Chondrocyte (in vitro differentiated cells): Measurements from ENCODE around the gene CCDC57. TPM values are rescaled to one million over a fixed set of nuclear protein-coding genes. Genes with fewer than 3 reads are reported as not detected.

Source experiments
- DNase-seq: peaks from one replicate; pipeline ENCODE4 v3.0.0; 2021; ENCODE audit warnings: mixed read lengths, low spot score
- H3K27ac Mint-ChIP-seq: one replicate; pipeline ENCODE4 v1.8.0; 2021; ENCODE audit warnings: mild to moderate bottlenecking, moderate library complexity, mixed read lengths; ENCODE audit not compliant: unreplicated experiment
- H3K27me3 Mint-ChIP-seq: 2 replicates; pipeline ENCODE4 v1.8.0; 2021; ENCODE audit warnings: low read depth, mixed read lengths
- H3K36me3 Mint-ChIP-seq: 2 replicates; pipeline ENCODE4 v1.8.0; 2021; ENCODE audit warnings: low read depth, mixed read lengths
- H3K4me1 Mint-ChIP-seq: 2 replicates; pipeline ENCODE4 v1.8.0; 2021; ENCODE audit warnings: low read depth, mild to moderate bottlenecking, mixed read lengths
- H3K4me3 Mint-ChIP-seq: one replicate; pipeline ENCODE4 v1.8.0; 2021; ENCODE audit warnings: mild to moderate bottlenecking, moderate library complexity, mixed read lengths; ENCODE audit not compliant: unreplicated experiment
- H3K9me3 Mint-ChIP-seq: 2 replicates; pipeline ENCODE4 v1.8.0; 2021; ENCODE audit warnings: low read depth, mixed read lengths
- CTCF ChIP-seq: fragments of 200-600 bp; sonication (generic); IDR thresholded peaks from 2 replicates; pipeline ENCODE4 v1.5.0; 2021; ENCODE audit warnings: antibody characterized with exemption, mild to moderate bottlenecking, moderate library complexity
- total RNA-seq: library from RNA; stranded (reverse); gene quantifications from 3 replicates; pipeline ENCODE4 v1.2.1, GENCODE V29; 2021

Gene CCDC57
- total RNA-seq, 1 donor from 2014 or later = 23.5 TPM

- no peak overlapping the region for H3K27ac Mint-ChIP-seq
- no peaks in the 10 kb centered on the region for H3K27me3 Mint-ChIP-seq
- no peaks in the 10 kb centered on the region for H3K4me1 Mint-ChIP-seq
- no peak overlapping the region for H3K4me3 Mint-ChIP-seq
- H3K36me3 Mint-ChIP-seq = peaks cover 11% of the 10 kb centered on the region
- no peak for TF ChIP-seq CTCF
- no peaks in the 10 kb centered on the region for H3K9me3 Mint-ChIP-seq
- no peak for DNase-seq
Observed at GRCh38 chr17:82157046-82158035, 55.3 kb downstream of the CCDC57 start.

DNA sequence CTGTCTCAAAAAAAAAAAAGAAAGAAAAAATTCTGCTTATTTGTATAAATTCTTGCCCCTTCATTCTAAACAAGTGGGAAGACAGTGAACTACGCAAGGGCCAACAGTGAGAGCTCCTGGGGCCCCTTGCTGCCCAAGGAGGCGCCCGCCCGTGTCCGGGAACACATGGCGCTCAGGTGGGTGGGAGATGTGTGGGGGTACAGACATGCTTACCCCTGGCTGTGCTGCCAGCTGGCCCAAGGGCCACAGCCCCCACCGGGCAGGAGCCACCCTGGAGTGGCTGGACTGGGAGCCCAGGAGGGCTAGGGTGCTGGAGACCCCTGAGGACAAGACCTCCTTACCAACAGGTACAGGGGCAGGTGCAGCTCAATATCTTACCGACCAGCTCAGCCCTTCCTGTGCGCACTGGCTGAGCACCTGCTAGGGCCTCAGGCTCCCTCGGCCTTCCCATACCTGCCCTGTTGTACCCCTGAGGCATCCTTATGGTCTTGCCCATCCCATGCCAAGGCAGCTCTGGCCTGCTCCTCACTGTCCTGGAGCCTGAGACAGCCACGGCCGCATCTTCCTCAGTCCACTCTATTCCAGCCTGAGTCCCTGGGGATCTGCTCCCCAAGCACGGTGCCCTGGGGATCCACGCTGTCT is 56.2 kb downstream of the CCDC57 start:
- Mint-ChIP-seq H3K9me3 (no peaks in the 10 kb centered on the region), H3K27ac (no peak overlapping the region), H3K36me3 (peaks cover 11% of the 10 kb centered on the region), H3K4me3 (no peak overlapping the region), H3K27me3 (no peaks in the 10 kb centered on the region), H3K4me1 (no peaks in the 10 kb centered on the region)
- TF ChIP-seq CTCF = no peak
- no peak for DNase-seq

GRCh38 chr17:82155606-82156005 is 57.0 kb downstream of the CCDC57 start:
- no peak overlapping the region for H3K4me3 Mint-ChIP-seq
- TF ChIP-seq CTCF = no peak
- no peaks in the 10 kb centered on the region for H3K4me1 Mint-ChIP-seq
- H3K9me3 Mint-ChIP-seq = no peaks in the 10 kb centered on the region
- H3K27ac Mint-ChIP-seq = no peak overlapping the region
- DNase-seq = no peak
- H3K27me3 Mint-ChIP-seq = no peaks in the 10 kb centered on the region
- peaks cover 11% of the 10 kb centered on the region for H3K36me3 Mint-ChIP-seq

GRCh38 chr17:82154881-82155331 is 57.7 kb downstream of the CCDC57 start:
- Mint-ChIP-seq H3K27me3 (no peaks in the 10 kb centered on the region), H3K4me1 (no peaks in the 10 kb centered on the region), H3K4me3 (no peak overlapping the region), H3K36me3 (peaks cover 9% of the 10 kb centered on the region), H3K27ac (no peak overlapping the region), H3K9me3 (no peaks in the 10 kb centered on the region)
- TF ChIP-seq CTCF = no peak
- DNase-seq = no peak

DNA sequence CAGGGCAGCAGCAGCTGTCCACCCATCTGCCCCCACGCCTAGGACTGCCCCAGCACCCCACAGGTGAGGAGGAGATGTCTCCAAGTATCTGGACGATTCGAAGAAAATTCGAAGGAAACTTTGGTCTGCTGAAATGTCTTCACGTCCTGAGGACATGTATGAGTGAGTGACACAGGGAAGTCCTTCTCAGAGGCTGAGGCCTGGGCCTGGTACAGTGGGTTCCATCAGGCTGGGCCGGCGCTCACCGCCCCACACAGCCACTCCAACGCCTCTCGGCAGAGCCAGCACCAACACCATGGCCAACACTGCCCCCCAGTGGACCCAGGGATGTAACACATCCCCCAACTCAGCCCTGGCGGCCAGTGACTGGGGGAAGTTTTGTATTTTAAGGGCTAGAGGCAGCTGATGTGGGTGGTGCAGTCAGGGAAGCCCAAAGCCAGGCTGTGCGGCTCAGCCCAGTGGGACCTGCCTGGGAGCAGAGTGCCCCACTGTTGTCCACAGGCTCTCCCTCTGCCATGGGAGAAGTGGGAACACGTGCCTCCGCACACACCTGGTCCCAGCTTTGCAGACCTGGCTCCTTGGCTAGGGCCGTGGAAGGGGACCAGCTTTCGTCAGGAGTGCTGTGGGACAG is 58.8 kb downstream of the CCDC57 start:
- no peak overlapping the region for H3K27ac Mint-ChIP-seq
- no peaks in the 10 kb centered on the region for H3K27me3 Mint-ChIP-seq
- H3K4me3 Mint-ChIP-seq = no peak overlapping the region
- TF ChIP-seq CTCF = peak; percentile 89
- H3K36me3 Mint-ChIP-seq = peaks cover 4% of the 10 kb centered on the region
- H3K4me1 Mint-ChIP-seq = no peaks in the 10 kb centered on the region
- no peak for DNase-seq
- H3K9me3 Mint-ChIP-seq = no peaks in the 10 kb centered on the region
